Raji (cell line): ENCODE measurements around the gene LRBA.

Source experiments
- POLR2A ChIP-seq: IDR thresholded peaks from 2 replicates; pipeline ENCODE4 v1.6.1; 2011; ENCODE audit warnings: low read depth, low read length, control low read depth; ENCODE audit not compliant: insufficient read depth

LRBA gene

GRCh38 chr4:150952167-150952845 lies 62.8 kb downstream of the LRBA start:
- no peak for TF ChIP-seq POLR2A

- no peak for TF ChIP-seq POLR2A
Observed at GRCh38 chr4:150950657-150951288, 64.3 kb downstream of the LRBA start.

DNA sequence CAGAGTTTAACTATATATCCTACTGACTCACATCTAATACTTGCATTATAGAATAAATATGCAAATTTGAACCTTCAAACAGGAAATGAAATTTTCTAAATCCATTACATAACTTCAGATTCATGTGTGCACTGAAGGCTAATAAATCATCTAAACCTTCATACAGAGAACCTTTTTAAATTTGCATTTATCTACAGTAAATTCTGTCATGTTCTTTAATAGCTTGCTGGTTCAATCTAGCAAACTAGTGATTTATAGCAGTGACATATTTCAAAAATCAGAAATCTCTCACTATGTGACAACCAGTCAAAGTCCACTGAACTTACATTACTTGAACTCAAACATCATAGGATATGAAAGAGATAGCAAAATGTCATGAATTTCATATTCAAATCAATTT lies 65.1 kb downstream of the LRBA start:
- TF ChIP-seq POLR2A = no peak

- no peak for TF ChIP-seq POLR2A
Observed at GRCh38 chr4:150949342-150949741, 65.7 kb downstream of the LRBA start.

DNA sequence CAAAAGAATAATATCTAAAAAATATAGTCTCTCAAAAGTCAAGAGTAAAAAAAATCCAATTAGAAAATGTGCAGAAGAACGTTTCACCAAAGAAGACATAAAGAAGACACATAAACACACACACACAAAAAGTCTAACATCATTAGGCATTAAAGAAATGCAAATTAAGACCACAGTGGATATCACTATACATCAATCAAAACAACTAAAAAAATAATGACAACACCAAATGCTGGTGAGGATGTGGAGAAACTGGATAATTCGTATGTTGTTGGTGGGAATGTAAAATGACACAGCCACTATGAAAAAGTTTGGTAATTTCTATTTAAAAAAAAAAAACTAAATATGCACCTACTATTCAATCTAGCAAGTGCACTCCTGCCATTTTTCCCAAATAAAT lies 66.4 kb downstream of the LRBA start:
- no peak for TF ChIP-seq POLR2A

DNA sequence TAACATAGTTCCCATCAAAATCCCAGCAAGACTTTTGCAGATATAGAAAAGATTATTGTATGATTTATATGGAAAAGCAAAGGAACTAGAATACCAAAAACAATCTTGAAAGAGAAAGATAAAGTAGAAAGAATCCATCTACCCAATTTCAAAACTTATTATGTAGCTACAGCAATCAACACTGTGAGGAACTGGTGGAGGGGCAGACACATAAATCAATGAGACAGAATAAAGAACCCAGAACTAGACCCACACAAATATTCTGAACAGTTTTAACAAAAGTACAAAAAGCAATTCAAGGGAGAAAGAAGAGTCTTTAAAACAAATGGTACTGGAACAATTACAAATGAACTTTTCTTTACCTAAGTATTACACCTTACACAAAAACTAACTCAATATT lies 67.0 kb downstream of the LRBA start:
- TF ChIP-seq POLR2A = no peak

- no peak for TF ChIP-seq POLR2A
Observed at GRCh38 chr4:150944660-150945059, 70.4 kb downstream of the LRBA start.

- TF ChIP-seq POLR2A = no peak
Observed at GRCh38 chr4:150943818-150944217, 71.3 kb downstream of the LRBA start.

DNA sequence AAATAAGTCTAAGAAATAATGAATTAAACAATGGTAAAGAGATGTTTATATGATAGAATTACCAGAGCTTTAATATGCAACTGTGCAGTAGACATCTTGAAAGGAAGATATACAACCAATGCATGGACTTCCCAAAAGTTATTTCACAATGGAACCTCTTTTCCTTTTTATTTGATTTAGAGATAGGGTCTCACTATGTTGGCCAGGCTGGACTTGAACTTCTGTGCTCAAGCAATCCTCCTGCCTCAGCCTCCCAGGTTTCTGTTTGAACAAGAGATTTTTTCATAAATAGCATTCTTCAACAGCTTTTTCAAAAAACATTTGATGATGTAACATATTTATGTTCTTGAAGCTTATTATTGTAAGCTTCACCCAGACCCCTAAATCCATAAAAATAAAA lies 72.0 kb downstream of the LRBA start:
- TF ChIP-seq POLR2A = no peak

DNA sequence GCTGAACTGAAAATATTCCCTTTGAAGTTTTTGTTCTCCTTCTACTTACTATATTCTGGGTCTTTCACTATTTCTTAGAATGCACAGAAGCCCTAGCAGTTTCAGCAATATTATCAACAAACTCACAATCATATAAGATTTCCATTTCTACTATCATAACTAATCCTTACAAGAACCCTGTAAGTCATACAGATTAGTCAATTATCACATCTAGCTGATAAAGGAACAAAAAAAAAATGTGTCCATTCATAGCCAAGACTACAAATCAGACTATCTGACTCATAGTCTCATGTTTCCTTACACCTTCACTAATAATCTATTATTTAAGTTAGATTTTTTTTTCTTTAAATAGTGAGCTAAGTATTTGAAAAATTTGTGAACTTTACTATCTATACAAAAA lies 72.5 kb downstream of the LRBA start:
- TF ChIP-seq POLR2A = no peak

DNA sequence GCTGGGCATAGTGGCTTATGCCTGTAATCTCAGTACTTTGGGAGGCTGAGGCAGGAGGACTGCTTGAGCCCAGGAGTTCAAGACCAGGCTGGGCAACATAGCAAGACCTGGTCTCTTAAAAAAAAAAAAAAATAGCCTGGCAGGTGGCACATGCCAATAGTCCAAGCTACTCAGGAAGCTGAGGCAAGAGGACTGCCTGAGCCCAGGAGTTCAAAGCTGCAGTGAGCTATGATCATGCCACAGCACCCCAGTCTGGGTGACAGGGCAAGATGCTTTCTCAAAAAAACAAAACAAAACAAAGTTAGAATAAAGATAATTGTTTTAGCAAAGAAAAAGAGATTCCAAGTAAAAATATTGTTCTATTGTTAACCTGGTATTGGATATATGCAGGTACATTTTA lies 75.0 kb downstream of the LRBA start:
- TF ChIP-seq POLR2A = no peak

DNA sequence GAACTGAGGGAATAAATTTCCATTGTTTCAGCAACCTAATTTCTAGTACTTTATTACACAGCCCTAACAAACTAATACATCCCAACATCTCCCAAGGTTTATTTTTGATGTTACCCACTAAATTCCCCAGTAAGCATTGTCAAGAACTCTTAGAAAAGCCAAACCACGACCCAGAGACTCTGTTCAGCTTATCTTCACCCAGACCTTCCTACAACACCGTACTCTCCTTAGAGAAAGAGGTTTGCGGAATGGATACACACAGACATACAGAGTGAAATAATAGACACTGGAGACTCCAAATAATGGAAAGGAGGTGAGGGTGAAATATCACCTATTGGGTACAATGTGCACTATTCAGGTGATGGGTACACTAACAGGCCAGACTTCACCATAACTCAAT lies 75.6 kb downstream of the LRBA start:
- TF ChIP-seq POLR2A = no peak

GRCh38 chr4:150938873-150939499 lies 76.1 kb downstream of the LRBA start:
- no peak for TF ChIP-seq POLR2A

DNA sequence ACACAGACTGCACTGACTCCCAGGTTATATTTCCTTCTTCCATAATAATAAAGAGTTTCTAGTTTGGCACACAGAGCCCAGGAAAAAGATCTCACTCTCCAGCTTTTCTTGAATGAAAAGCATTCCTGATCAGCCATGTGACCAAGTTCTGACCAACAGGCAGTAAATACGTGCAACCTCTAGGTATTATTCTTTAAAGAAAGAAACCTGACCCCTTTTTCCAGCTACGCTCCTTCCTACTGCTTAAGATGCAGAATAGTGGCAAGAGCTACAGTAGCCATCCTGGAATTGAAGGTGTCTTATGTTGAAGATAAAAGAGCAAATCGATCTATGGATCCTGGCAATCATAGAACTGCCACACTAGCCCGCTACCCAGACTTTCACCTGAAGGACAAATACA lies 76.7 kb downstream of the LRBA start:
- no peak for TF ChIP-seq POLR2A

GRCh38 chr4:150934022-150934421 lies 81.1 kb downstream of the LRBA start:
- no peak for TF ChIP-seq POLR2A

GRCh38 chr4:150931796-150932195 lies 83.3 kb downstream of the LRBA start:
- TF ChIP-seq POLR2A = no peak

- no peak for TF ChIP-seq POLR2A
Observed at GRCh38 chr4:150931005-150931404, 84.1 kb downstream of the LRBA start.

- no peak for TF ChIP-seq POLR2A
Observed at GRCh38 chr4:150923945-150924344, 91.1 kb downstream of the LRBA start.
